Activated naive CD4-positive, alpha-beta T cell treated with anti-CD3 and anti-CD28 coated beads, Interleukin-2, amount 50 U/mL, for 16 hours (primary cell): ENCODE measurements around the gene PRSS35.
"Not testable (repeated sequence)": the region's sequence is repeated elsewhere in the genome, so short reads cannot be mapped to it uniquely, and the experiment has no call there.

Experiments
- DNase-seq: peaks from one replicate; pipeline ENCODE4 v3.0.0-alpha.2; 2020

The PRSS35 gene

GRCh38 chr6:83518816-83519480 lies 6.6 kb downstream of the PRSS35 start:
- no peak for DNase-seq

- DNase-seq = peak; percentile 30
Observed at GRCh38 chr6:83536034-83536646, 23.8 kb downstream of the PRSS35 start.

GRCh38 chr6:83536647-83537589 lies 24.6 kb downstream of the PRSS35 start:
- no peak for DNase-seq

GRCh38 chr6:83539678-83540077 lies 27.3 kb downstream of the PRSS35 start:
- DNase-seq = no peak

GRCh38 chr6:83546636-83547035 lies 34.3 kb downstream of the PRSS35 start:
- no peak for DNase-seq

GRCh38 chr6:83550482-83550881 lies 38.1 kb downstream of the PRSS35 start:
- DNase-seq = not testable (repeated sequence)

GRCh38 chr6:83551748-83552147 lies 39.4 kb downstream of the PRSS35 start:
- DNase-seq = not testable (repeated sequence)

- no peak for DNase-seq
Observed at GRCh38 chr6:83556871-83557270, 44.5 kb downstream of the PRSS35 start.

GRCh38 chr6:83558975-83559374 lies 46.6 kb downstream of the PRSS35 start:
- no peak for DNase-seq

- DNase-seq = not testable (repeated sequence)
Observed at GRCh38 chr6:83571663-83572185, 59.4 kb downstream of the PRSS35 start.

- DNase-seq = no peak
Observed at GRCh38 chr6:83574783-83575182, 62.4 kb downstream of the PRSS35 start.
